NCI-H2029 treated with DMSO at 0.1 percent for 48 hours (cell line): ENCODE results near the gene FCAR.
"Not testable (repeated sequence)": the region's sequence is repeated elsewhere in the genome, so short reads cannot be mapped to it uniquely, and the experiment has no call there.

ENCODE experiments used
- DNase-seq: peaks from one replicate; lab custom pipeline; 2025; lab: John Stamatoyannopoulos, UW

Gene FCAR

GRCh38 chr19:54873990-54874389, at the start of gene FCAR:
FCAR (plus strand) TSS chr19:54874235; CDS start chr19:54874290, 55 bp downstream.
- no peak for DNase-seq

- not testable (repeated sequence) for DNase-seq
Observed at GRCh38 chr19:54824416-54824815, 49.6 kb upstream of the FCAR start.

GRCh38 chr19:54825326-54825725, 48.7 kb upstream of the FCAR start:
- not testable (repeated sequence) for DNase-seq

- not testable (repeated sequence) for DNase-seq
Observed at GRCh38 chr19:54828064-54828463, 46.0 kb upstream of the FCAR start.

- not testable (repeated sequence) for DNase-seq
Observed at GRCh38 chr19:54832496-54832895, 41.5 kb upstream of the FCAR start, which contains the start of gene KIR2DS4. KIR2DS4 (plus strand) TSS chr19:54832676.

- not testable (repeated sequence) for DNase-seq
Observed at GRCh38 chr19:54835126-54835525, 38.9 kb upstream of the FCAR start.

- not testable (repeated sequence) for DNase-seq
Observed at GRCh38 chr19:54837522-54837921, 36.5 kb upstream of the FCAR start.

- DNase-seq = not testable (repeated sequence)
Observed at GRCh38 chr19:54843171-54843570, 30.9 kb upstream of the FCAR start.

- not testable (repeated sequence) for DNase-seq
Observed at GRCh38 chr19:54850061-54850640, 23.9 kb upstream of the FCAR start, which contains the start of gene KIR3DL2. KIR3DL2 (plus strand) TSS chr19:54850443; CDS start chr19:54850476, 33 bp downstream.

GRCh38 chr19:54850930-54851329, 23.1 kb upstream of the FCAR start:
- no peak for DNase-seq

GRCh38 chr19:54851353-54851752, 22.7 kb upstream of the FCAR start:
- no peak for DNase-seq

GRCh38 chr19:54855241-54855640, 18.8 kb upstream of the FCAR start:
- not testable (repeated sequence) for DNase-seq

GRCh38 chr19:54858476-54858875, 15.6 kb upstream of the FCAR start:
- DNase-seq = not testable (repeated sequence)

GRCh38 chr19:54859421-54859820, 14.6 kb upstream of the FCAR start:
- not testable (repeated sequence) for DNase-seq

- DNase-seq = not testable (repeated sequence)
Observed at GRCh38 chr19:54863459-54863858, 10.6 kb upstream of the FCAR start.

- no peak for DNase-seq
Observed at GRCh38 chr19:54871696-54872095, 2.3 kb upstream of the FCAR start.

- DNase-seq = no peak
Observed at GRCh38 chr19:54875506-54875905, 1.5 kb downstream of the FCAR start.

- no peak for DNase-seq
Observed at GRCh38 chr19:54877471-54877870, 3.4 kb downstream of the FCAR start.

- DNase-seq = no peak
Observed at GRCh38 chr19:54881884-54882283, 7.8 kb downstream of the FCAR start.

- no peak for DNase-seq
Observed at GRCh38 chr19:54882758-54883157, 8.7 kb downstream of the FCAR start.

GRCh38 chr19:54883228-54883627, 9.2 kb downstream of the FCAR start:
- no peak for DNase-seq

- DNase-seq = no peak
Observed at GRCh38 chr19:54888239-54888638, 14.2 kb downstream of the FCAR start.

- DNase-seq = no peak
Observed at GRCh38 chr19:54889566-54889965, 15.5 kb downstream of the FCAR start.

- no peak for DNase-seq
Observed at GRCh38 chr19:54893406-54893805, 19.4 kb downstream of the FCAR start.
